HEK293 (cell line): Measurements from ENCODE around the gene RHOT2.

Source experiments
- CTCF ChIA-PET: fragments of 350-600 bp; formaldehyde crosslinking; extraction: SDS; loops from one replicate; lab custom pipeline; 2021; ENCODE audit warnings: antibody characterized with exemption; lab: Yijun Ruan, JAX
- POLR2A ChIA-PET: fragments of 300-600 bp; formaldehyde crosslinking; extraction: SDS; loops from one replicate; lab custom pipeline; 2020; ENCODE audit warnings: antibody characterized with exemption, inconsistent platforms; lab: Yijun Ruan, JAX
- H3K27ac ChIP-seq: fragments of 200-500 bp; sonication (Bioruptor generic); 2 replicates; pipeline ENCODE4 v1.5.1; 2014; ENCODE audit warnings: low read depth, low read length, control low read depth, inconsistent platforms; ENCODE audit errors: extremely low read depth
- H3K36me3 ChIP-seq, 2 experiments: fragments of 200-500 bp in 1 of 2; sonication (Bioruptor generic) in 1 of 2; 1 replicate in 1 of 2; 2 replicates in 1 of 2; pipeline ENCODE4 v1.5.1; 2014 to 2017; ENCODE audit warnings: inconsistent platforms in 2 of 2, low read length in 2 of 2; ENCODE audit not compliant: control insufficient read depth in 2 of 2, insufficient read depth in 1 of 2
- H3K4me1 ChIP-seq: fragments of 200-500 bp; sonication (Bioruptor generic); 2 replicates; pipeline ENCODE4 v1.5.1; 2014; ENCODE audit warnings: mild to moderate bottlenecking, low read length, inconsistent platforms; ENCODE audit not compliant: control insufficient read depth, insufficient read depth
- H3K4me3 ChIP-seq: 2 replicates; pipeline ENCODE4 v1.5.1; 2011; ENCODE audit warnings: low read depth, mild to moderate bottlenecking, control low read depth, low read length, moderate library complexity
- H3K9me3 ChIP-seq: fragments of 200-500 bp; sonication (Bioruptor generic); 2 replicates; pipeline ENCODE4 v1.5.1; 2014; ENCODE audit warnings: low read depth, low read length, inconsistent platforms; ENCODE audit not compliant: control insufficient read depth, insufficient read depth
- HOXD13 ChIP-seq: sonication (generic); formaldehyde crosslinking; IDR thresholded peaks from 2 replicates; pipeline ENCODE4 v1.8.0; 2022; ENCODE audit warnings: missing genetic modification reagents, borderline replicate concordance
- KLF16 ChIP-seq: fragments of 450-650 bp; formaldehyde crosslinking; IDR thresholded peaks from 2 replicates; pipeline ENCODE4 v1.5.1; 2017; ENCODE audit warnings: missing biosample characterization, missing genetic modification characterization
- KLF8 ChIP-seq: fragments of 450-650 bp; formaldehyde crosslinking; IDR thresholded peaks from 2 replicates; pipeline ENCODE4 v1.5.1; 2016; ENCODE audit warnings: missing biosample characterization, missing genetic modification characterization
- PRDM1 ChIP-seq: fragments of 450-650 bp; formaldehyde crosslinking; IDR thresholded peaks from 2 replicates; pipeline ENCODE4; 2016; ENCODE audit warnings: missing biosample characterization, missing genetic modification characterization
- ZBTB44 ChIP-seq: fragments of 450-650 bp; IDR thresholded peaks from 2 replicates; pipeline ENCODE4 v1.5.1; 2018; ENCODE audit warnings: missing biosample characterization, mild to moderate bottlenecking, missing genetic modification characterization
- ZBTB6 ChIP-seq: fragments of 450-650 bp; formaldehyde crosslinking; IDR thresholded peaks from 2 replicates; pipeline ENCODE4 v1.5.1; 2017; ENCODE audit warnings: missing biosample characterization, missing genetic modification characterization
- ZFP3 ChIP-seq: fragments of 450-650 bp; formaldehyde crosslinking; IDR thresholded peaks from 2 replicates; pipeline ENCODE4 v1.5.1; 2016; ENCODE audit warnings: low read depth, missing biosample characterization, missing genetic modification characterization
- ZNF121 ChIP-seq: fragments of 450-650 bp; formaldehyde crosslinking; IDR thresholded peaks from 2 replicates; pipeline ENCODE4 v1.5.1; 2016; ENCODE audit warnings: missing biosample characterization, missing genetic modification characterization
- ZNF341 ChIP-seq: fragments of 450-650 bp; formaldehyde crosslinking; IDR thresholded peaks from 2 replicates; pipeline ENCODE4; 2016; ENCODE audit warnings: low read depth, missing biosample characterization, missing genetic modification characterization
- ZNF544 ChIP-seq: fragments of 450-650 bp; formaldehyde crosslinking; IDR thresholded peaks from 2 replicates; pipeline ENCODE4 v1.5.0; 2017; ENCODE audit warnings: missing biosample characterization, missing genetic modification characterization
- ZNF558 ChIP-seq: fragments of 450-650 bp; formaldehyde crosslinking; IDR thresholded peaks from 2 replicates; pipeline ENCODE4 v1.5.1; 2016; ENCODE audit warnings: missing biosample characterization, missing genetic modification characterization
- ZNF596 ChIP-seq: fragments of 450-650 bp; IDR thresholded peaks from 2 replicates; pipeline ENCODE4 v1.5.0; 2018; ENCODE audit warnings: missing biosample characterization, mild to moderate bottlenecking, missing genetic modification characterization, moderate library complexity
- ZNF600 ChIP-seq: fragments of 450-650 bp; formaldehyde crosslinking; IDR thresholded peaks from 2 replicates; pipeline ENCODE4 v1.5.1; 2016; ENCODE audit warnings: missing biosample characterization, missing genetic modification characterization
- TF ChIP-seq, protein P1 (sequence below): fragments of 450-650 bp; formaldehyde crosslinking; IDR thresholded peaks from 2 replicates; pipeline ENCODE4 v1.5.1; 2016; ENCODE audit warnings: missing biosample characterization, missing genetic modification characterization
- TF ChIP-seq, protein P2 (sequence below): sonication (generic); formaldehyde crosslinking; IDR thresholded peaks from 2 replicates; pipeline ENCODE4 v1.8.1; 2022; ENCODE audit warnings: mild to moderate bottlenecking, moderate library complexity, missing genetic modification reagents

The RHOT2 gene

GRCh38 chr16:632486-633335 lies 35.2 kb upstream of the RHOT2 start:
- ChIA-PET CTCF (no interaction called here), POLR2A (interaction anchor here (1.3 kb wide), 1 partner anchor 8 kb away, joined by 3 read pairs; no protein-coding TSS in a partner anchor)
- no peaks in the 10 kb centered on the region for H3K9me3 ChIP-seq
- H3K4me1 ChIP-seq = peaks cover 4% of the 10 kb centered on the region; the same call in 1 of the 2 replicates
- H3K27ac ChIP-seq = no peak overlapping the region
- TF ChIP-seq ZNF600 (tag by site-specific recombination) (peak; percentile 75; the same call in 1 of the 2 replicates), ZNF596 (no peak)
- TF ChIP-seq, protein P1, sequence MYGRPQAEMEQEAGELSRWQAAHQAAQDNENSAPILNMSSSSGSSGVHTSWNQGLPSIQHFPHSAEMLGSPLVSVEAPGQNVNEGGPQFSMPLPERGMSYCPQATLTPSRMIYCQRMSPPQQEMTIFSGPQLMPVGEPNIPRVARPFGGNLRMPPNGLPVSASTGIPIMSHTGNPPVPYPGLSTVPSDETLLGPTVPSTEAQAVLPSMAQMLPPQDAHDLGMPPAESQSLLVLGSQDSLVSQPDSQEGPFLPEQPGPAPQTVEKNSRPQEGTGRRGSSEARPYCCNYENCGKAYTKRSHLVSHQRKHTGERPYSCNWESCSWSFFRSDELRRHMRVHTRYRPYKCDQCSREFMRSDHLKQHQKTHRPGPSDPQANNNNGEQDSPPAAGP (tag by site-specific recombination) = no peak
- peaks cover 0 to 20% of the 10 kb centered on the region in 2 experiments; a peak in 1 of 3 replicates for H3K36me3 ChIP-seq
- H3K4me3 ChIP-seq = no peak overlapping the region

GRCh38 chr16:633336-634050 lies 34.4 kb upstream of the RHOT2 start:
- ChIA-PET POLR2A (interaction anchor here (1.3 kb wide), 1 partner anchor 9 kb away, joined by 3 read pairs; no protein-coding TSS in a partner anchor), CTCF (no interaction called here)
- TF ChIP-seq HOXD13 (no peak), ZBTB6 (tag by site-specific recombination) (peak; percentile 65)
- Histone ChIP-seq H3K9me3 (no peaks in the 10 kb centered on the region), H3K36me3 (peaks cover 0 to 20% of the 10 kb centered on the region in 2 experiments; a peak in 1 of 3 replicates), H3K27ac (no peak overlapping the region), H3K4me1 (peaks cover 4% of the 10 kb centered on the region; the same call in 1 of the 2 replicates), H3K4me3 (no peak overlapping the region)

GRCh38 chr16:634051-634670 lies 33.8 kb upstream of the RHOT2 start:
- Histone ChIP-seq H3K36me3 (peaks cover 0 to 20% of the 10 kb centered on the region in 2 experiments; a peak in 1 of 3 replicates), H3K9me3 (no peaks in the 10 kb centered on the region), H3K4me3 (no peak overlapping the region), H3K27ac (no peak overlapping the region), H3K4me1 (peaks cover 4% of the 10 kb centered on the region; the same call in 1 of the 2 replicates)
- CTCF ChIA-PET = no interaction called here
- TF ChIP-seq ZNF121 (tag by site-specific recombination) (no peak), KLF8 (tag by site-specific recombination) (no peak), ZNF544 (tag by site-specific recombination) (no peak), ZNF558 (no peak), PRDM1 (tag by site-specific recombination) (no peak), ZBTB44 (tag by site-specific recombination) (no peak), ZNF341 (tag by site-specific recombination) (no peak), KLF16 (tag by site-specific recombination) (no peak), ZFP3 (tag by site-specific recombination) (no peak)
- TF ChIP-seq, protein P1 (tag by site-specific recombination) = no peak
- TF ChIP-seq, protein P2, sequence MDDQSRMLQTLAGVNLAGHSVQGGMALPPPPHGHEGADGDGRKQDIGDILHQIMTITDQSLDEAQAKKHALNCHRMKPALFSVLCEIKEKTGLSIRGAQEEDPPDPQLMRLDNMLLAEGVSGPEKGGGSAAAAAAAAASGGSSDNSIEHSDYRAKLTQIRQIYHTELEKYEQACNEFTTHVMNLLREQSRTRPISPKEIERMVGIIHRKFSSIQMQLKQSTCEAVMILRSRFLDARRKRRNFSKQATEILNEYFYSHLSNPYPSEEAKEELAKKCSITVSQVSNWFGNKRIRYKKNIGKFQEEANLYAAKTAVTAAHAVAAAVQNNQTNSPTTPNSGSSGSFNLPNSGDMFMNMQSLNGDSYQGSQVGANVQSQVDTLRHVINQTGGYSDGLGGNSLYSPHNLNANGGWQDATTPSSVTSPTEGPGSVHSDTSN (CRISPR knock-in tag) = no peak
- POLR2A ChIA-PET = interaction anchor here (1.3 kb wide), 1 partner anchor 10 kb away, joined by 3 read pairs; no protein-coding TSS in a partner anchor
